NCI-H1417 treated with DMSO at 0.1 percent for 48 hours (cell line): ENCODE measurements around the gene TOP3A.
"Not testable (repeated sequence)": the region's sequence is repeated elsewhere in the genome, so short reads cannot be mapped to it uniquely, and the experiment has no call there.

ENCODE experiments used
- DNase-seq: peaks from one replicate; lab custom pipeline; 2025; lab: John Stamatoyannopoulos, UW

The TOP3A gene, protein sequence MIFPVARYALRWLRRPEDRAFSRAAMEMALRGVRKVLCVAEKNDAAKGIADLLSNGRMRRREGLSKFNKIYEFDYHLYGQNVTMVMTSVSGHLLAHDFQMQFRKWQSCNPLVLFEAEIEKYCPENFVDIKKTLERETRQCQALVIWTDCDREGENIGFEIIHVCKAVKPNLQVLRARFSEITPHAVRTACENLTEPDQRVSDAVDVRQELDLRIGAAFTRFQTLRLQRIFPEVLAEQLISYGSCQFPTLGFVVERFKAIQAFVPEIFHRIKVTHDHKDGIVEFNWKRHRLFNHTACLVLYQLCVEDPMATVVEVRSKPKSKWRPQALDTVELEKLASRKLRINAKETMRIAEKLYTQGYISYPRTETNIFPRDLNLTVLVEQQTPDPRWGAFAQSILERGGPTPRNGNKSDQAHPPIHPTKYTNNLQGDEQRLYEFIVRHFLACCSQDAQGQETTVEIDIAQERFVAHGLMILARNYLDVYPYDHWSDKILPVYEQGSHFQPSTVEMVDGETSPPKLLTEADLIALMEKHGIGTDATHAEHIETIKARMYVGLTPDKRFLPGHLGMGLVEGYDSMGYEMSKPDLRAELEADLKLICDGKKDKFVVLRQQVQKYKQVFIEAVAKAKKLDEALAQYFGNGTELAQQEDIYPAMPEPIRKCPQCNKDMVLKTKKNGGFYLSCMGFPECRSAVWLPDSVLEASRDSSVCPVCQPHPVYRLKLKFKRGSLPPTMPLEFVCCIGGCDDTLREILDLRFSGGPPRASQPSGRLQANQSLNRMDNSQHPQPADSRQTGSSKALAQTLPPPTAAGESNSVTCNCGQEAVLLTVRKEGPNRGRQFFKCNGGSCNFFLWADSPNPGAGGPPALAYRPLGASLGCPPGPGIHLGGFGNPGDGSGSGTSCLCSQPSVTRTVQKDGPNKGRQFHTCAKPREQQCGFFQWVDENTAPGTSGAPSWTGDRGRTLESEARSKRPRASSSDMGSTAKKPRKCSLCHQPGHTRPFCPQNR

DNA sequence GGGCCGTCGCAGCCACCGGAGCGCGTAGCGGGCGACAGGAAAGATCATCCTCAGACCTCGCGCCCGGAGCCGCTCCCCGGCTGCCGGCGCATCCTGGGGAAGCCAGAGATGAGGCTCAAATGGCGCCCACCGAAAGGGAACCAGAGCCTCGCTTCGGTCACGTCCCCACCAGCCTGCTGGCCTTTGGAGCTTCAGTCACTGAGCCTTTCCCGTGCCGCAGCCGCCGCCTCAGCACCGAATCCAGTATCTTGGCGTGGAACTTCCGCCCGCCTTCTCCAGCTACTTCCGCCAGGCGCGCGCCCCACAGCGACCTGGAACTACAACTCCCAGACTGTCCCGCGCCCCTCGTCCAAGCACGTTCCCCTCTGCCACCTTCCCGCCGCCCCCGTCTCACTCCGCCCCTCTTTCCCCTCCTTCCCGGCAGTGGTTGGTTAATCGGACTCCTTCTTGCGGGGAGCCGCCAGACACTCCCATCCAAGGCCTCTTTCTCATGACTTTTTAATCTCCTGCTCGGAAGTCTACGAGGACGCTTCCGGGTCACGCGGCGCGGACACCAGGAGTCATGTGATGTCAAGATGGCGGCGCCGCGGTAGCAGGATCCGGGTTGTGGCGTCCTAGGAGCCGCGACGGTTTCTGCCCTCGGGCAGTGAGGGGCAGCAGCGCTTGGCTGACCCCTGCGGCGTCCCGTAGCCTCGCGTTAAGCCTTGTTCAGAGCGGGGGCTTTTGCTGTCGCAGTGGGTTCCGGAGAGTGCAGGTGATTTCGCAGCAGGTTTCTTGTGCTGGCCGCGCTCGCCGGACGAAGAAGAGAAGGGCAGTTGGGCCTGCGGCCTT, at the start of gene TOP3A, which contains the start of gene SMCR8:
TOP3A (minus strand) TSS at position 264 of the 831 bp plus-strand sequence; CDS start at position 48, 216 bp downstream.
SMCR8 (plus strand) TSS at position 563 of the 831 bp plus-strand sequence. CDS start 497 bp downstream, outside the sequence.
- DNase-seq = peak; percentile 63

DNA sequence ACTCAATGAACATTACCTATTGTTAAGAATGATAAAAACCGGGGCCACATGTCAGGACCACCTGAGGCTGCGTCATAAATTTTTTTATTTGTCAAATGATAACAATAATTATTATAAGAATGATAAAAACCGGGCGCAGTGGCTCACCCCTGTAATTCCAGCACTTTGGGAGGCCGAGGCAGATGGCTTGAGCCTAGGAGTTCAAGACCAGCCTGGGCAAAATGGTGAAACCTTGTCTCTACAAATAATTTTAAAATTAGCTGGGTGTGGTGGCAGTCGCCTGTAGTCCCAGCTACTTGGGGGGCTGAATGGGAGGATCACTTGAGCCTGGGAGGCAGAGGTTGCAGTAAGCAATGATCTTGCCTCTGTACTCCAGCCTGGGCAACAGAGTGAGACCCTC, 49.4 kb upstream of the TOP3A start:
- DNase-seq = no peak

DNA sequence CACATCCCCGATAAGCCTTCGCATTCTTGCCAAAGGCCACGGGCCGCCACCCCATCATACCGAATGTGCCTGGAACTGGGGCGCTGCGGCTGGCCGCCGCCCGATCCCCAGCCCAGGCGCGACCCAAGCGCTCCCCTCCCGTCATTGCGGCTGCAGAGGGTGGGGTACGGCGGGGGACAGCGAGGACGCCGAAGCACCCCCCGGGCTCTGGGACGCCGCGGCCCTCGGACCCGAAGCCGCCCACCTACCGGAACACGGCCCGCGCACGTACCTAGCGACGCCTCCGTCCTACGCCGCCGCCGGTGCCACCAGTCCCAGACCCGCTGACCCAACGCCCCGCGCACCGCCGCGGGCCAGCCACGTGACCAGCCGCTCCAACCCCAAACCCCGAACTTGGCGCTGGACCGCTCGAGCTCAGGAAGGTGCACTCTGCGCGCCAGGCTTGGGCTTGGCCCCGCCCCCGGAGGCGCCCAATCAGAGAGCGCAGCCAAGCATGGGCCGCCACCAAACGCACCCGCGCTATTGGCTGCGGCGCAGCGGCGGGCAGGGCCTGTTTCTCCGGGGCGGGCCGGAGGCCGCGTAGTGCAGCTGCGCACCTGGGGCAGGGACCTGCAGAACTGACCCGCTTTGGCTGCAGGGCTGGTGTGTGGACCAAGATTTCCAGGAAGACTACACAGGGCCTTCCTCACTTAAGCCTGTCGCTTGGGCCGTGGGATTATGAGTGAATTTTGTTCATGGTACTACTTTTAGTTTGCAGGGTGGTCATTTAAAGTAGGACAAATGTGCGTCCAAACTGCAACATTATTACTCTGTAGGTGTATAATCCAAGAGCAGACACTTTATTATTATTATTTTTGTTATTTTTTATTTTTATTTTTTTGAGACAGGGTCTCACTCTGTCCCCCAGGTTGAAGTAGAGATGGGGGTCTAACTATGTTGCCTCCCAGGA, 48.6 kb upstream of the TOP3A start, which contains the start of gene SHMT1:
SHMT1 (minus strand) TSS at position 450 of the 949 bp plus-strand sequence. CDS start 7,569 bp downstream, outside the sequence.
- DNase-seq = no peak

DNA sequence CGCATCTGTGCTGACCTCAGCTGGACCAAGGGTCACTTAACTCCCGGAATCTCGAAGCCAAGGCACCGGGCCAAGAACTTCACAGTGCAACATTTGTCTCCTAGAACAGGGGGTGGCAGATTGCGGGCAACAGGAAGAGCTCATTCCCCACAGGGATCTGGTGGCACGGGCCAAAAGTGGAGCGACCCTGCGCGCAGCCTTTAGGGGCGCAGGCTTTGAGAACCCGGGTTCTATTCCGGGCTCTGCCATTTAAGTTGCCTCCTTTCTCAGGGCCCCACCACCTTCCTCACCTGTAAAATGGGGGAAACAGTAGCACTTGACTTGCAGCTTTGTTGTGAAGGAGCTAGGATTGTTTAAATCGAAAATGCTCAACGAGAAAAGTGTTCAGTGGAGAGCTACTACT, 47.9 kb upstream of the TOP3A start:
- DNase-seq = no peak

DNA sequence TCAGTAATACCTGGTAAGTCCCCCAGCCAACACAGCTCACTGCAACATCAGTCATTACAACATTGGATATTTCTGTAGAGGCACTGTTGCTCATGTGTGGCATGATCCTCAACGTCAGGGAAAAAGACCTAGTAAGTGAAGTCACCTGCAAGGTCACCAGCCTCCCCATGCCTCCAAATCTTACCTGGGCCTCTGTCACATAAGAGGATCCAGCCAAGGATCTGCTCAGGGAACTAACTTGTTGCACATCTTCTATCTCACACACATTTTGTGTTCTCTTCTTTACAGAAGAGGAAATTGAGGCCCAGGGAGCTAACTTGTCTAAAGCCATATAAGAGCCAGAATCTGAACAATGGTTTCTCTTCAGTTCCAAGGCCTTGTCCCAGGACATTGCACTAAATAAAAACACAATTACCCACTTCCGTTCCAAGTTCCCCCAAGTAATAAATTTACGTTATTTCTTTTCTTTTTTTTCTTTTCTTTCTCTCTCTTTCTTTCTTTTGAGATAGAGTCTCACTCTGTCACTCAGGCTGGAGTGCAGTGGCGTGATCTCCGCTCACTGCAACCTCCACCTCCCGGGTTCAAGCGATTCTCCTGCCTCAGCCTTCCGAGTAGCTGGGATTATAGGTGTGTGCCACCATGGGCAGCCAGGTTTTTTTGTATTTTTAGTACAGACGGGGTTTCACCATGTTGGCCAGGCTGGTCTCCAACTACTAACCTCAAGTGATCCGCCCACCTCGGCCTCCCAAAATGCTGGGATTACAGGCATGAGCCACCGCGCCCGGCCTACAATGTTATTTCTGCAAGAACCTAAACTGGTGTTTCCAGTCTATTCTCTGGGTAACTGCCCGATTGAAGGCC, 47.3 kb upstream of the TOP3A start:
- no peak for DNase-seq

DNA sequence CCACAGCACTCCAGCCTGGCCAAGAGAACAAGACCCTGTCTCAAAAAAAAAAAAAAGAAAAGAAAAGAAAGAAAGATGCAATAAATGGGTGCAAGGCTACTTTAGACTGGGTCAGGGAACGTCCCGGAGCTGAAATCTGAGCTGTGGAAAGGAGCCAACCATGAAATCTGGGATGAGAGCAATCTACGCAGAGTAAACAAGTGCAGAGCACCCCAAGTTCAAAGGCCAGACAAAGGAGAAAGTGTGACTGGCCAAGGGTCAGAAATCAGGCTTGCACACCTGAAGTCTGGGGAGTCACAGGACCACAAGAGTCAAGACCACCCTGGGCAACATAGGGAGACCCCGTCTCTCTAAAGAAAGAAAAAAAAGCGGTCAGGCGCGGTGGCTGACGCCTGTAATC, 45.7 kb upstream of the TOP3A start:
- no peak for DNase-seq

DNA sequence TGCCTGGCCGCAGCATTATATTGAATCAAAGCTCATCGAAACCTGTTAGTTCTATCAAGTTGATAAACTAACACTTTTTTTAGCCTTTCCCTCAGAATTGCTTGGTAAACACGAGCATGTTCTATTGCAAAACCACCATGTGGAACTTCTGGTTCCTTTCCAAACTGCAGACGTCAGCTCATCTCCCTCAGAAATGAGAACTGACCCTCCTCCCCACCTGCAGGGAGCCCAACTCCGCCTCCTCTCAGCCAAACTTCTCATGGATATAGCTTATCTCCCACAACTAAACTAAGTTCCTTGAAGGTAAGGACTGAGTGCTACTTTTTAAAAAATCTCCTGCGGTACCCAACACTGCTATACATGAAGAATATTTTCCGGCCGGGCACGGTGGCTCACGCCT, 41.8 kb upstream of the TOP3A start:
- no peak for DNase-seq

DNA sequence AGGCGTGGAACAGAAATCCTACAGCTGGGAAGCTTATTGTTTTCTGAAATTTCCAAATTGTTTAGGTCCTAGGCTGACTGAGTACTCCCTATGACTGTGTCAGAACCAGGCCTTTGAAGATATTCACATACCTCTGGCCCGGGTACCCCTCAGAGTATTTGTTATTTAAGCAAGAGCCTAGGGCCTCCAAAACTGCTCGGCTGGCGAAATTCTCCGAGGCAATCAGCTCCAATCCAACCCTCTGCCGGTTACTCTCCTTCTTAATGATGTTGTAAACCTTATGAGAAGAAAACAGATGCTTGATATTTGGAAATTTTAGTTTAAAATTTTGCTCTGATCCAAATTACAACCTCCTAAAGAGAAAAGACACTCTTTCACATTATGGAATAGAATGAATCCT, 38.7 kb upstream of the TOP3A start:
- DNase-seq = no peak

DNA sequence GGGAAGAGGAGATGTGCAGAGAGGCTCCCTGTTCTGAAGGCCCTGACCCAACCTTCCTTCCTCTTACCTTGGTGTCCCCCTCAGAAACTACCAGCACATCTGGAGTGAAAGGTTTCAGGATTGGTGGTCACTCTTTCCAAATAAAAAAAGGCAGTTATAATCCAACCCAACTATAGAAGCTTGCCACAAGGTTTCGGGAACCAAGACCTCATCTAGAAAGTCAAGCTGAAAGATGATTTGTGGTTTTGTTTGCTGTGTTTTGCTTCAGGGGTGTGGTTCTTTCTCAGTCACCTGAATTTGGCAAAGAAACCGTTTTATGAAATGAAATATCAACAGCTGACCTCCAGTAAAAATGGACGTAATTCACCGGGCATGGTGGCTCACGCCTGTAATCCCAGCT, 29.2 kb upstream of the TOP3A start:
- DNase-seq = no peak

DNA sequence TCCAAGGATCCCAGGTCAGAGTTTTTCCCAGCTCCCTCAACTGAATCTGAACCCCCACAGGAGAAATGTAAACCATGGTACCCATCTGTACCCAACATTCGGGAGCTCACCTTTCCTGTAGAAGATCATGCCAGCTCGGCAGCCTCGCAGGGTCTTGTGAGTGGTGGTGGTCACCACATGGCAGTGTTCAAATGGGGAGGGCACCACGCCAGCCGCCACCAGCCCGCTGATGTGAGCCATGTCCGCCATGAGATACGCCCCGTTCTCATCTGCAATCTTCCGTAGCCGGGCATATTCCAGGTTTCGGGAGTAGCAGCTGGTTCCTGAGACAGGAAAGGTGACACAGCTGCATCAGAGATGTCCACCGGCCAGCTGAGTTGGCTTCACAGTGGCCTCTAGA, 25.1 kb upstream of the TOP3A start:
- no peak for DNase-seq

DNA sequence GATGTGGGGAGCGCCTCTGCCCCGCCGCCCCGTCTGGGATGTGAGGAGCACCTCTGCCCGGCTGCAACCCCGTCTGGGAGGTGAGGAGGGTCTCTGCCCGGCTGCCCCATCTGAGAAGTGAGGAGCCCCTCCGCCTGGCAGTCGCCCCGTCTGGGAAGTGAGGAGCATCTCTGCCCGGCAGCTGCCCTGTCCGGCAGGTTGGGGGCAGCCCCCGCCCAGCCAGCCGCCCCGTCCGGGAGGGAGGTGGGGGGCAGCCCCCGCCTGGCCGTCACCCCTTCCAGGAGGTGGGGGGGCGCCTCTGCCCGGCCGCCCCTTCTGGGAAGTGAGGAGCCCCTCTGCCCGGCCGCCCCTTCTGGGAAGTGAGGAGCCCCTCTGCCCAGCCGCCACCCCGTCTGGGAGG, 23.4 kb upstream of the TOP3A start:
- not testable (repeated sequence) for DNase-seq

DNA sequence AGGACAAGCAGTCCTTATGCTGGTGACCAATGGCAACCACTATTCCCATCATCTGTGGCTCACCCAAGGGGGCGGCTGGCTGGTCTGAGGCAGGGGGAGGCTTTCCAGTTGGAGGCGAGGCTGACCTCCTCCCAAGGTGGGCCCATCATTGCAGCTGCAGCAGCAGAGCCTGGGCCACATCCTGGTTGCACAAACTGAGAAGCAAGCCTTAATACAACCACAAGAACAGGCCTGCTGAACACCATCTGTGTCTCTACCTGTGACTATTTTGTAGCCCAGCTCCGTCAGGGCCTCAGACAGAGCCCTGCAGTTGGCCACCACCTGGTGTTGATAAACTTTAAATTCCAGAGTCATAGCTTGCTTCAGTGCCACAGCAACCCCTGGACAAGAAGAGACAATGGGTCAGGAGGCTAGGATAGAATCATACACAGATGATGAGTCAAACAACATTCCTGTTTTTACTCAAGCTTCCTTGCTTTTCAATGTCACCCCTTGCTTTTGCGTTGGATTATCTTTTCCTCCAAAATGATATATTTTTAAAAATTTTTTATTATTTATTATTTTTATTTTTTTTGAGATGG, 18.2 kb upstream of the TOP3A start:
- DNase-seq = no peak

DNA sequence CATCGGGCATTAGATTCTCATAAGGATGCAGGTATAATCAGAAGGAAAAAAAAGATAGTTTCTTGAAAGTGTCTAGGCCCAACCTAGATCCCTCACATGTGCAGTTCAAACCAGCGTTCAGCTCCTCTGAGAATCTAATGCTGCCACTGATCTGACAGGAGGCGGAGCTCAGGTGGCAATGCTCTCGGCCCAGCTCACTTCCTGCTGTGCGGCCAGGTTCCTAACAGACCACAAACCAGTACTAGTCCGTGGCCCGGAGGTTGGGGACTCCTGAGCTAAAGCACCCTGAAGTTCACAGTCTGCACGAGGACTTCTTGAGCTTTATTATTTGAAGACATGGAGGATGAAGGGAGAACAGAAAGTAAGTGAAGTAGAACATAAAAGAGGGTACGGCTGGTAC, 17.1 kb upstream of the TOP3A start:
- DNase-seq = no peak

DNA sequence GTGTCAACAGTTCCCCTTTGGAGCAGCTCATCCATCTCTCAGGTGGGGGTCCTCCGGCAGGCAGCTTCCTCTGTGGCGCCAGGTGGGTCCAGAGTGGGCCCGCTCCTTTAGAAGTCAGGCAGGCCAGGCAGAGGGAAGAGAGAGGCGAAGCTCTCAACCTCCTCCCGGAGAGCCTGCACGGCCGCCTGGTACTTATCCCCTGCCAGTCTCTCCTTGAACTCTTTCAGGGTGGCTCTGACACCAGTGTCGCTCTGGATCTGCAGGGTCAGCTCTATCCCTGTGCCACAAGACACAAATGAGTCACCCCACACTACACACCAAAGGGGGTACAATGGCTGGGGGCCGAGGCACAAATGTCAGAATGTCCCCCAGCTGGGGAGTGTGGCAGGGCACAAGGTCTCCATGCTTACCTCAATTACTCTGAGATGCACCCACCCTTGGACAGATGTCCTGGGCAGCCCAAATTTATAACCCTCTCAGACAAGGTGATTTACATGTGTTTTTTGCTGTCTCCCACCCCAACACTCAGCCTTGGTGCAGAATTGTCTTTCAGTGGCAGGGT, 13.9 kb upstream of the TOP3A start:
- DNase-seq = no peak

DNA sequence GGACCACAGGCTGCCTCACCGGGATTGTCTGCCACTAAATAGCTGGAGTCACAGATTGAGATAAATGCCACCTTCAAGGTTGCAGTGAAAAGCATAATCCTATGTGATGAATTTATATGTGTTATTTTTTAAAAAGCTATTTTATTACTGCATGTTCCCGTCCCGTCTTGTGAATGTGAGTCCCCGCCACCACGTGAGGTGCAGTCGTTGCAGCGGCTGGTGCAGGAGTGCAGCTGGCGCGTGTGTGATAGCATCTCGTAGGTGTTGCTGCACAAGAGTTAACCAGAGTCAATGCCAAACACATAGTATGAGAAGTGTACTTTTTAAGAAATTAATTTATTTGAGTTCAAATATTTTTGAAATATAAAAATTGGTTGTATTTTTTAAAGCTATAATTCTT, 12.8 kb upstream of the TOP3A start:
- no peak for DNase-seq

DNA sequence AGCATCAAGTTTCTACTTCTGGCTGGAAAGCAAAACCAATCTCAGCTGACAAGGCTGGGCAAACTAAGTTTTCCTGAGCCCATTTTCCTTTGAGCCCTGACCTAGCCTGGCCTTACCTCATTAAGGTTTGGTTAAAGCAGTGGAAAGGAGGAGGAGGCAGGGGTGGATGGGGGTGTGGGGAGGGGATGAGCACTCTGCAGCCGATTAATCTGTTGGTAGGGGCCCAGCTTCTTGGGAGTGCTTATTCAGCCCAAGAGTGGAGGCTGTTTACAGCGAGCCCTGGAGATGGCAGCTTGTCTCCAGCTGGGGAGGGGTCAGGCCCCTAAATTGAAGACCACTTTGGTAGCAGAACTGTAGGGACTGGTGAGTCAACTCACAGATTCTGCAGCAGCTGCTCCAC, 12.3 kb upstream of the TOP3A start:
- no peak for DNase-seq

DNA sequence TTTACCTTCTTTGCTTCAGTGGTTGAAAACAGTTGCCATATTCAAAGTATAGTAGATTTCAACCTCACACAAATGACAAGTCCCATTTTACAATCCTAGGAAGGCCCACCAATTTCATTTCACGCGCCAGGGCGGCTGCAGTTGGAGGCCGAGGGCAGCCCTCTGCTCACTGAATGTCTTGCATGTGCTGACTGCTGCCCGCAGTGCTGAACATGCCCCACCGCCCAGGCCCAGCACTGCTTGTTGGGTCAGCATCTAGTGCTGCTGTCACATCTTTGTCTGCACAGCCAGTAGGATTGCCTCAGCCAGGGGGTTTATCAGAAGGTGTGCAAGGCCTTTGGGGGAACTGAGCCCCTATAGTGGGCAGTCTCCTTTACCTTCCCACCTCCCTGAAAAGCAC, 11.8 kb upstream of the TOP3A start:
- DNase-seq = no peak

DNA sequence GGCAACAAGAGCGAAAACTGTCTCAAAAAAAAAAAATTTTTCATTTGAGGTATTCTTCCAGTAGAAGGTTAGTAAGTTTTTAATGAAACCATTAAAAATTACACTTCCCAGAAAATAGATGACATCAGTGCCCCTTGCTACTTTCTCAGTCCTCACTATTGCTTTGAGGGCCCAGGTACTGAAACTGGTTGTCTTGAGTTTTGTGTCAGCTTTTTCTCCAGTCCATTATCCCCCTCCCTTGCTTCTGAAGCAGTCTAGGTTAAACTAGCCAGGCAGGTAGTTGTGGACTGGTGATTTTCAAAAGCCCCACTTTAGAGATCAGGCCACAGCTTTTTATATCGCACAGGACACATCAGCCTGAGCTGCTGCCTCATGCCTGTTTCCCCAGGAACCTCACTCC, 11.2 kb upstream of the TOP3A start:
- DNase-seq = no peak
